ENCODE results near the gene ZNF438. TPM values are rescaled to one million over a fixed set of nuclear protein-coding genes. Genes with fewer than 3 reads are reported as not detected.

The ZNF438 gene
- total RNA-seq, 1 experiment from 2014 or later, result 0.83 TPM

DNA sequence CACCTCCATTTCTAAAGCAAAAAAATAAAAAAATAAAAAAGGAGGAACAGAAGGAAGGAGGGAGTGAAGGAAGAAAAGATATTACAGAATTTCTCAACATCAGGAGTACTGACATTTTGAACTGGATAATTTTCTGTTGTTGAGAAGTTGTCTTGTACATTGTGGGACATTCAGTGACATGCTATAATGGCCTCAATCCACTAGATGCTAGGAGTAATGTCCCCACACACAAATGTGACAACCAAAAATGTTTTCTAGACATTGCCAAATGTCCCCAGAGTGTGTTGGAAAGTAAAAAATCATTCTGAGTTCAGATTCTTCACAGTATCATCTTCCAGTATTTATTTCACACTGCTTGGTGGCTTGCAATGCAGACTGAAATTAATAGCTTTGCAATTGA, 6.5 kb downstream of the ZNF438 start:
- Mint-ChIP-seq H3K4me1 (peaks cover 9 to 17% of the 10 kb centered on the region in 2 experiments), H3K27ac (no peak overlapping the region), H3K27me3 (ENCODE audit: low read depth) (peaks cover 13% of the 10 kb centered on the region), H3K9me3 (peaks cover 0 to 3% of the 10 kb centered on the region in 2 experiments; a peak in 1 of 5 replicates), H3K4me3 (no peak overlapping the region), H3K36me3 (ENCODE audit: insufficient read depth in 1 of 3, low read depth in 3 of 3) (no peaks in the 10 kb centered on the region)
- Histone ChIP-seq H3K18ac (ENCODE audit: insufficient read length, low read depth, low read length) (no peak overlapping the region), H2BK20ac (ENCODE audit: low read depth, low read length, poor library complexity, severe bottlenecking) (no peak overlapping the region), H3K56ac (ENCODE audit: insufficient read length, low read depth, low read length) (no peak overlapping the region), H4K20me1 (ENCODE audit: control insufficient read depth, insufficient read depth, insufficient read length) (no peaks in the 10 kb centered on the region), H3K9me3 (ENCODE audit: control insufficient read depth, low read depth, low read length) (no peaks in the 10 kb centered on the region), H3K23ac (ENCODE audit: insufficient read length, low read depth, low read length) (no peak overlapping the region), H3T11ph (ENCODE audit: low read length) (no peak overlapping the region), H3K23me2 (ENCODE audit: insufficient read length, low read depth, low read length, poor library complexity, severe bottlenecking) (no peaks in the 10 kb centered on the region), H3K14ac (ENCODE audit: insufficient read depth, low read length) (no peak overlapping the region), H3K27ac (ENCODE audit: insufficient read length, low read depth, low read length) (no peak overlapping the region), H3K27me3 (ENCODE audit: insufficient read depth, low read length) (no peaks in the 10 kb centered on the region), H2BK120ac (ENCODE audit: low read depth, low read length, poor library complexity, severe bottlenecking) (no peak overlapping the region), H4K8ac (replicated peaks; ENCODE audit: insufficient read length, low read depth, low read length) (no peak overlapping the region), H2BK12ac (ENCODE audit: insufficient read length, low read depth, low read length) (no peak overlapping the region), H2AK5ac (ENCODE audit: insufficient read length, low read length) (no peak overlapping the region), H2BK15ac (ENCODE audit: low read depth, low read length) (no peak overlapping the region), H2BK5ac (ENCODE audit: insufficient read length, low read length) (no peak overlapping the region), H3K79me2 (ENCODE audit: insufficient read depth, low read length) (no peaks in the 10 kb centered on the region), H4K91ac (ENCODE audit: insufficient read length, low read depth, low read length) (no peak overlapping the region), H3K79me1 (ENCODE audit: insufficient read depth, low read depth, low read length, poor library complexity, severe bottlenecking) (no peaks in the 10 kb centered on the region), H4K5ac (ENCODE audit: insufficient read length, low read depth, low read length) (no peak overlapping the region), H3K4ac (ENCODE audit: low read depth, low read length) (no peak overlapping the region), H3K9ac (ENCODE audit: extremely low read depth, insufficient read length, low read length) (no peak overlapping the region), H2AFZ (ENCODE audit: low read length) (no peak overlapping the region), H3K4me2 (ENCODE audit: insufficient read depth, insufficient read length, low read length) (no peak overlapping the region), H3K4me1 (ENCODE audit: insufficient read depth, low read length) (no peaks in the 10 kb centered on the region)
- TF ChIP-seq CTCF (conservative IDR thresholded peaks at IDR 0.05), result no peak
- no peak for DNase-seq
